SU-DHL-6 (cell line): ENCODE data around the gene WARS2.

ENCODE experiments used
- H2AFZ ChIP-seq: fragments of 200-600 bp; sonication (generic); 2 replicates; pipeline ENCODE4 v1.6.1; 2014; ENCODE audit warnings: low read depth, mild to moderate bottlenecking, moderate library complexity, mixed read lengths, antibody characterized with exemption, low read length; ENCODE audit not compliant: severe bottlenecking
- H3F3A ChIP-seq: fragments of 200-600 bp; shearing (Covaris generic); 2 replicates; pipeline ENCODE4 v1.6.0; 2016; ENCODE audit warnings: antibody characterized with exemption, mild to moderate bottlenecking; ENCODE audit not compliant: insufficient read depth
- H3K27ac ChIP-seq: fragments of 200-600 bp; sonication (generic); 2 replicates; pipeline ENCODE4 v1.5.1; 2016; ENCODE audit warnings: low read depth, mild to moderate bottlenecking, low read length, moderate library complexity, mixed read lengths
- H3K27me3 ChIP-seq: fragments of 200-600 bp; sonication (generic), shearing (Covaris generic); 2 replicates; pipeline ENCODE4 v1.6.0; 2014; ENCODE audit warnings: mild to moderate bottlenecking, low read length
- H3K36me3 ChIP-seq: fragments of 200-600 bp; sonication (generic); 2 replicates; pipeline ENCODE4 v1.6.1; 2014; ENCODE audit warnings: mild to moderate bottlenecking, low read length, mixed read lengths
- H3K4me2 ChIP-seq: fragments of 300-600, 200-600 bp; shearing (Covaris generic), sonication (generic); 2 replicates; pipeline ENCODE4 v1.6.0; 2014; ENCODE audit warnings: low read length, low read depth, mild to moderate bottlenecking; ENCODE audit not compliant: poor library complexity, severe bottlenecking
- H3K4me3 ChIP-seq: fragments of 200-600 bp; sonication (generic); 2 replicates; pipeline ENCODE4 v1.5.1; 2014; ENCODE audit warnings: antibody characterized with exemption, low read length, mild to moderate bottlenecking, mixed read lengths; ENCODE audit not compliant: insufficient read depth, poor library complexity, severe bottlenecking
- H3K79me2 ChIP-seq: fragments of 200-600 bp; sonication (generic); 2 replicates; pipeline ENCODE4 v1.6.1; 2014; ENCODE audit warnings: mild to moderate bottlenecking, low read length, moderate library complexity; ENCODE audit not compliant: insufficient read depth
- H3K9ac ChIP-seq: fragments of 200-600 bp; sonication (generic); 2 replicates; pipeline ENCODE4 v1.7.0; 2014; ENCODE audit warnings: mild to moderate bottlenecking, low read length
- H3K9me2 ChIP-seq: fragments of 200-600 bp; sonication (generic); replicated peaks from 2 replicates; pipeline ENCODE4 v1.6.1; 2014; ENCODE audit warnings: low read length; ENCODE audit not compliant: insufficient read depth
- H3K9me3 ChIP-seq: fragments of 200-600 bp; sonication (generic); 2 replicates; pipeline ENCODE4 v1.6.1; 2014; ENCODE audit warnings: low read length, mixed read lengths; ENCODE audit not compliant: insufficient read depth
- H4K20me1 ChIP-seq: fragments of 200-600 bp; sonication (generic); 2 replicates; pipeline ENCODE4 v1.6.1; 2014; ENCODE audit warnings: low read depth, mild to moderate bottlenecking, antibody characterized with exemption, low read length, moderate library complexity, mixed read lengths
- CTCF ChIP-seq: fragments of 200-600 bp; sonication (generic); IDR thresholded peaks from one replicate; pipeline ENCODE4 v1.5.1; 2017; ENCODE audit warnings: antibody characterized with exemption, mild to moderate bottlenecking, low read length, moderate library complexity; ENCODE audit not compliant: insufficient read depth, poor library complexity, severe bottlenecking
- EZH2phosphoT487 ChIP-seq: fragments of 200-600 bp; sonication (generic), shearing (Covaris generic); conservative IDR thresholded peaks from 2 replicates; pipeline ENCODE4 v1.6.1; 2018; ENCODE audit warnings: mild to moderate bottlenecking, antibody characterized with exemption, low read length, moderate library complexity, mixed read lengths

The WARS2 gene

DNA sequence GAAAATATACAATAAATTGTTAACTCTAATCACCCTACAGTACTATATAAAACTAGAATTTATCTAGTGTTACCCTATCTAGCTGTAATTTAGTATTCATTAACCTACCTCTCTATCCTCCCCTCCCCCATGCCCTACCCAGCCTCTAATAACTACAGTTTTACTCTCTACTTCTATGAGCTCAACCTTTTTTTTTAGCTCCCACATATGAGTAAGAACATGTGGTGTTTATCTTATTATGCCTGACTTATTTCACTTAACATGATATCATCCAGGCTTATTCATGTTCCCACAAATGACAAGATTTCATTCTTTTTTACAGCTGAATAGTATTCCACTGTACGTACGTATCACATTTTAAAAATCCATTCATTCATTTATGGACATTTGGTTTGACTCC, 46.0 kb upstream of the WARS2 start:
- Histone ChIP-seq H3K79me2 (no peaks in the 10 kb centered on the region), H3K4me3 (no peak overlapping the region), H3K27ac (no peak overlapping the region), H3K9ac (no peak overlapping the region), H3K4me2 (no peak overlapping the region), H3F3A (no peaks in the 10 kb centered on the region), H3K9me2 (no peaks in the 10 kb centered on the region), H4K20me1 (no peaks in the 10 kb centered on the region), H2AFZ (no peak overlapping the region), H3K36me3 (no peaks in the 10 kb centered on the region; the same call in 1 of the 2 replicates), H3K9me3 (0 out of 2 replicates have a peak, but pooled peaks cover 2% of the 10 kb centered on the region), H3K27me3 (no peaks in the 10 kb centered on the region)
- TF ChIP-seq EZH2phosphoT487 (no peak), CTCF (no peak)

DNA sequence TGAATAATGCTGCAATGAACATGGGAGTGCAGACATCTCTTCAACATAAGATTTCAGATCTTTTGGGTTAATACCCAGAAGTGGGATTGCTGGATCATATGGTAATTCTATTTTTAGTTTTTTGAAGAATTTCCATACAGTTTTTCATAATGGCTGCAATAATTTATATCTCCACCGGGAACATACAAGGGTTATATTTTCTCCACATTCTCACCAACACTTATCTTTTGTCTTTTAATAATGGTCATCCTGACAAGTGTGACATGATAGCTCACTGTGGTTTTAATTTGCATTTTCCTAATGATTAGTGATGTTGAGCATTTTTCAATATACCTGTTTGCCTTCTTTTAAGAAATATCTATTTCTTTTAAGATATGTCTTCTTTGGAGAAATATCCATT, 44.5 kb upstream of the WARS2 start:
- H3K4me3 ChIP-seq: no peak overlapping the region
- no peaks in the 10 kb centered on the region for H3K9me2 ChIP-seq
- H3K27ac ChIP-seq: no peak overlapping the region
- no peaks in the 10 kb centered on the region for H3K27me3 ChIP-seq
- H3K9ac ChIP-seq: no peak overlapping the region
- no peaks in the 10 kb centered on the region; the same call in 1 of the 2 replicates for H3K36me3 ChIP-seq
- TF ChIP-seq CTCF (no peak), EZH2phosphoT487 (no peak)
- H4K20me1 ChIP-seq: no peaks in the 10 kb centered on the region
- 0 out of 2 replicates have a peak, but pooled peaks cover 2% of the 10 kb centered on the region for H3K9me3 ChIP-seq
- H3F3A ChIP-seq: no peaks in the 10 kb centered on the region
- H3K4me2 ChIP-seq: no peak overlapping the region
- no peak overlapping the region for H2AFZ ChIP-seq
- no peaks in the 10 kb centered on the region for H3K79me2 ChIP-seq

- Histone ChIP-seq H3K27me3 (no peaks in the 10 kb centered on the region), H3K4me2 (no peak overlapping the region), H4K20me1 (no peaks in the 10 kb centered on the region), H3K27ac (no peak overlapping the region), H3F3A (no peaks in the 10 kb centered on the region), H3K9ac (no peak overlapping the region), H3K79me2 (no peaks in the 10 kb centered on the region), H3K36me3 (no peaks in the 10 kb centered on the region), H3K9me2 (no peaks in the 10 kb centered on the region), H3K4me3 (no peak overlapping the region), H3K9me3 (no peaks in the 10 kb centered on the region), H2AFZ (no peak overlapping the region)
- TF ChIP-seq CTCF (no peak), EZH2phosphoT487 (no peak)
Measured at GRCh38 chr1:119181218-119181617, 40.8 kb upstream of the WARS2 start.
